ENCODE measurements around the gene CENATAC.
"Not testable (repeated sequence)": the region's sequence is repeated elsewhere in the genome, so short reads cannot be mapped to it uniquely, and the experiment has no call there.

Gene CENATAC

GRCh38 chr11:119025978-119026766, 28.2 kb downstream of the CENATAC start:
- H3K27ac Mint-ChIP-seq, result peak overlapping the region in 1 of 2 donors; percentile 60
- H3K9me3 Mint-ChIP-seq, result no peaks in the 10 kb centered on the region
- ATAC-seq (replicated peaks), result no peak
- DNase-seq, result no peak
- peaks cover 16 to 38% of the 10 kb centered on the region in 2 donors for H3K4me1 Mint-ChIP-seq (ENCODE audit: low read depth in 2 of 2)
- peaks cover 39% of the 10 kb centered on the region for H3K36me3 Mint-ChIP-seq (ENCODE audit: insufficient read depth)
- no peak overlapping the region for H3K4me3 Mint-ChIP-seq
- H3K27me3 Mint-ChIP-seq, result no peaks in the 10 kb centered on the region

DNA sequence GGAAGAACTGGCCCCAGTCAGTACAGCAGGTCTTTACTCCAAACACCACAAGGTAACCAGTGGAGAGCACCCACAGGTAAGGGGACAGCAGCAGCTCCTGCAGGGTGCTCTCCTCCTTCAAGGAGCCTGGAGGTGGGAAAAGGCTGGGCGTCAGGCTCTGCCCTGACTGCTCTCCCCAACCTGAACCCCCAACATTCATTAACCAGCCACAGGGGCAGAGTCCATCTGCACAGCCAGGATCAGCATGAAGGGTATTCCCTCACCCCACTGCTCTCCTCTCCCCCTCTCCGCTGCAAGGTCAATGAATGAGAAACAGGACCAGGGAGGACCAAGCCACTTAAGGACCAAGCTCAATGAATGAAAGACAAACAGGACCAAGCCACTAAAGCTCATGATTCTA, 29.0 kb downstream of the CENATAC start:
- Mint-ChIP-seq H3K4me3 (no peak overlapping the region), H3K27ac (peak overlapping the region in 1 of 2 donors; percentile 49), H3K4me1 (ENCODE audit: low read depth in 2 of 2) (peaks cover 16 to 33% of the 10 kb centered on the region in 2 donors), H3K36me3 (ENCODE audit: insufficient read depth) (peaks cover 34% of the 10 kb centered on the region), H3K27me3 (no peaks in the 10 kb centered on the region), H3K9me3 (no peaks in the 10 kb centered on the region)
- no peak for DNase-seq
- ATAC-seq (replicated peaks), result no peak

DNA sequence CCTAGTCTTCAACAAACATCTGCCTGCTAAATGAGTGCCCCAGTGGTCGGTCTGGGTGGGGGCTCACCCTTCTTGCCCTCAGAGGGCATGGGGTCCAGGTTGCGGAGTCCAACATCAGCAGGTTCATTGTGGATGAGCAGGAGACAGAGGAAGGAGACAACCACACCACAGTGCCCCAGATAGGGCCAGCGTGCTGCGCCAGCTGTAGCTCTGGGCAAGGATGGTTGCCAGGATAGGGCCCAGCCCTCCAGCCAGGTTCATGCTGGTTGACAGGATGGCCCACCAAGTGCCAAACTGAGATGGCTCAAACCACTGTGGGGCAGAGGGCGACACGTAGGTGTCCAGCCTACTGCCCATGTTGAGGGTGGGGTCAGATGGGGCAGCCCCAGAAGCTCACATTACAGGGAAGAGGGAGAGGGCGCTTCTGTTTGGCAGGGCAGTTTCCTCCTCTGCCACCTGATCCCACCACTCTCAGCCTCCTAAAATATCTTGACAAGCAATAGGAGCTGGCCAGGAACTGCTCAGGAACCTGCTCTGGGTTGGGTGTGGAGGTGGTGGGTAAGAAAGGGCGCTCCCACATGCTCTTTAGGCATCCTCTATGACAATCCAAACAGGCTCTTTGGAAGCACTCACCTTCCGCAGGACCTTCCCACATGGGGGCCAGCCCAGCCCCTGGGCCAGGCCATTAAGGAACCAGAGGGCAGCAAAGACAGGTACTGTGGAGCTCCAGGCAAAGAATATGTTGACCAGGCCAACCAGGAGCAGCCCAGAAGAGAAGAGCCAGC, 29.8 kb downstream of the CENATAC start:
- H3K9me3 Mint-ChIP-seq, result no peaks in the 10 kb centered on the region
- no peak for DNase-seq
- H3K36me3 Mint-ChIP-seq (ENCODE audit: insufficient read depth), result peaks cover 26% of the 10 kb centered on the region
- H3K4me3 Mint-ChIP-seq, result peak overlapping the region in 1 of 2 donors; percentile 23
- peaks cover 16 to 33% of the 10 kb centered on the region in 2 donors for H3K4me1 Mint-ChIP-seq (ENCODE audit: low read depth in 2 of 2)
- peak overlapping the region in 1 of 2 donors; percentile 49 for H3K27ac Mint-ChIP-seq
- ATAC-seq (replicated peaks), result no peak
- no peaks in the 10 kb centered on the region for H3K27me3 Mint-ChIP-seq

DNA sequence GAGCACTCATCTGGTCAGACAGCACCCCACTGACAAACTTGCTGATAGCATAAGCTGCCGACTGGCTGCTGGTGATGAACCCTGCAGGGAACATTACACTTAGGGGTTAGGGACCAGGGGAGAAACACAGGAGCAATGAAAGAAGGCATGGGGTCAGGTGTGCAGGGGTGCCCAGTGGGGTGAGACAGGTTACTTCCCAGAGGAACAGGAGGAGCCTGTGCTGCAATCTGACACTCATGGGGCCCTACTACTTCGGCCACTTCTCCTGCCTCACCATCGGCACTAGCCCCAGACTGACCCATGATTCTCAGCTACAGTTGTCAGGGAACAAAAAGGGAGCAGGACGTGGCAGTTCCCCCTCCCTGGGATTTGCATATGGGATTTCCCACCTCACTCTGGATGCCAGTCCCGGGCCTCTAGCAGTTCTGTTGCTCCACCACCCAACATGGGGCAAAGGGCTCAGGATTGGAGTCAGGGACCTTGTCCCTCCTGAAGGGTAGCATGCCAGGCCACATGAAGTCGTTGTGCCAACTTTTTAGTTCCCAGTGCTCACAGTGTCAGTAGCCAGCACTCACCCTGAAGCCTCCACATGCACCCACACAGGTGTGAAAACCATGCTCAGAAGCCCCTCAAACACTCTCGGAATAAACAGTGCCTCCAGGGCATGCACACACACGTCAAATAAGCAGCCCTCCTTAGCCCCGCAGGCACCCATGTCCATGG, 30.6 kb downstream of the CENATAC start:
- DNase-seq, result no peak
- peak overlapping the region; percentile 76 to 81 for H3K27ac Mint-ChIP-seq
- H3K4me3 Mint-ChIP-seq, result no peak overlapping the region
- peaks cover 16 to 29% of the 10 kb centered on the region in 2 donors for H3K4me1 Mint-ChIP-seq (ENCODE audit: low read depth in 2 of 2)
- peaks cover 19% of the 10 kb centered on the region for H3K36me3 Mint-ChIP-seq (ENCODE audit: insufficient read depth)
- no peak for ATAC-seq (replicated peaks)
- H3K27me3 Mint-ChIP-seq, result no peaks in the 10 kb centered on the region
- H3K9me3 Mint-ChIP-seq, result no peaks in the 10 kb centered on the region

DNA sequence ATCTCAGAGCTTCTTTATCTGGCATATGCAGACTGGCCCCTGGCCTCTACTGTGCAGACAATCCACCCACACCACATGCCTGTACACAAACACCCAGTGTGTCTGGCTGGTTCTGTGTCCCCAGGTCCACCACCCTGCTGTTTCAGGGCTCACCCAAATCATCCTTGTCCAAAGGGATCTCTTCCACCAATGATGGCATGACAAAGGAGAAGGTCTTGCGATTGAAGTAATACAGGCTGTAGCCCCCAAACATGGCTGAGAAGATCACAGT, 31.1 kb downstream of the CENATAC start:
- DNase-seq (no peak), ATAC-seq (replicated peaks) (no peak)
- Mint-ChIP-seq H3K9me3 (no peaks in the 10 kb centered on the region), H3K27ac (peak overlapping the region; percentile 76 to 81), H3K4me1 (ENCODE audit: low read depth in 2 of 2) (peaks cover 16 to 27% of the 10 kb centered on the region in 2 donors), H3K27me3 (no peaks in the 10 kb centered on the region), H3K4me3 (peak overlapping the region; percentile 85), H3K36me3 (ENCODE audit: insufficient read depth) (peaks cover 15% of the 10 kb centered on the region)

GRCh38 chr11:119029340-119030028, 31.5 kb downstream of the CENATAC start:
- H3K36me3 Mint-ChIP-seq (ENCODE audit: insufficient read depth), result peaks cover 10% of the 10 kb centered on the region
- ATAC-seq (replicated peaks) (no peak), DNase-seq (no peak)
- H3K9me3 Mint-ChIP-seq, result no peaks in the 10 kb centered on the region
- no peaks in the 10 kb centered on the region for H3K27me3 Mint-ChIP-seq
- peaks cover 16 to 25% of the 10 kb centered on the region in 2 donors for H3K4me1 Mint-ChIP-seq (ENCODE audit: low read depth in 2 of 2)
- H3K27ac Mint-ChIP-seq, result peak overlapping the region; percentile 76 to 81
- peak overlapping the region; percentile 85 for H3K4me3 Mint-ChIP-seq

- Mint-ChIP-seq H3K36me3 (ENCODE audit: insufficient read depth) (peaks cover 8% of the 10 kb centered on the region), H3K27ac (peak overlapping the region; percentile 76 to 81), H3K27me3 (no peaks in the 10 kb centered on the region), H3K9me3 (no peaks in the 10 kb centered on the region), H3K4me3 (peak overlapping the region; percentile 85), H3K4me1 (ENCODE audit: low read depth in 2 of 2) (peaks cover 16 to 20% of the 10 kb centered on the region in 2 donors)
- ATAC-seq (replicated peaks), result no peak
- DNase-seq, result peak in 1 of 3 experiments; percentile 8
Measured at GRCh38 chr11:119030029-119030328, 32.0 kb downstream of the CENATAC start.

GRCh38 chr11:119030329-119031047, 32.5 kb downstream of the CENATAC start, which contains the start of gene SLC37A4:
Gene SLC37A4, minus strand, starts transcription at chr11:119030877.
- peak; percentile 86 for ATAC-seq (replicated peaks)
- Mint-ChIP-seq H3K4me1 (ENCODE audit: low read depth in 2 of 2) (peaks cover 15 to 16% of the 10 kb centered on the region in 2 donors), H3K4me3 (peak within 1 kb of the TSS; percentile 85), H3K9me3 (no peaks in the 10 kb centered on the region), H3K27ac (peak within 1 kb of the TSS; percentile 76 to 81), H3K36me3 (ENCODE audit: insufficient read depth) (peaks cover 5% of the 10 kb centered on the region), H3K27me3 (no peaks in the 10 kb centered on the region)
- peak; percentile 99 to 100 (median 99) for DNase-seq

GRCh38 chr11:119031912-119032280, 34.0 kb downstream of the CENATAC start:
- peak overlapping the region in 1 of 2 donors; percentile 19 for H3K27ac Mint-ChIP-seq
- no peaks in the 10 kb centered on the region for H3K27me3 Mint-ChIP-seq
- DNase-seq (no peak), ATAC-seq (replicated peaks) (no peak)
- peak overlapping the region in 1 of 2 donors; percentile 28 for H3K4me3 Mint-ChIP-seq
- H3K36me3 Mint-ChIP-seq (ENCODE audit: insufficient read depth), result peaks cover 5% of the 10 kb centered on the region
- no peaks in the 10 kb centered on the region for H3K9me3 Mint-ChIP-seq
- H3K4me1 Mint-ChIP-seq (ENCODE audit: low read depth in 2 of 2), result peaks cover 14 to 16% of the 10 kb centered on the region in 2 donors

GRCh38 chr11:119033421-119033820, 35.5 kb downstream of the CENATAC start:
- not testable (repeated sequence) for H3K27me3 Mint-ChIP-seq; H3K36me3 Mint-ChIP-seq (ENCODE audit: insufficient read depth); DNase-seq; H3K27ac Mint-ChIP-seq; H3K9me3 Mint-ChIP-seq; H3K4me3 Mint-ChIP-seq; ATAC-seq (replicated peaks)
- peaks cover 13 to 14% of the 10 kb centered on the region in 2 donors for H3K4me1 Mint-ChIP-seq (ENCODE audit: low read depth in 2 of 2)

DNA sequence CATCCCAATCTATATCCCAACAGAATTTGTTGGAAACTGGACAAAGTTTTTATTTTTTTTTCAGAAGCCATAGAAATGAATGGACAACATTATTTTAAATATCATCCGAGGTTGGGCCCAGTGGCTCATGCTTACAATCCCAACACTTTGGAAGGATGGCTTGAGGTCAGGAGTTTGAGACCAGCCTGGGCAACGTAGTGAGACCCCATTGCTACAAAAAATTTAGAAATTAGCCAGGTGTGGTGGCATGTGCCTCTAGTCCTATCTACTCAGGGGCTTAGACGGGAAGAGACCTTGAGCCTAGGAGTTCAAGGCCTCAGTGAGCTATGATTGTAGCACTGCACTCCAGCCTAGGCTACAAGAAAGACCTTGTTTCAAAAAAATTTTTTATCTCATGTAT, 36.9 kb downstream of the CENATAC start:
- H3K36me3 Mint-ChIP-seq (ENCODE audit: insufficient read depth), result peaks cover 5% of the 10 kb centered on the region
- ATAC-seq (replicated peaks), result no peak
- no peak overlapping the region for H3K27ac Mint-ChIP-seq

DNA sequence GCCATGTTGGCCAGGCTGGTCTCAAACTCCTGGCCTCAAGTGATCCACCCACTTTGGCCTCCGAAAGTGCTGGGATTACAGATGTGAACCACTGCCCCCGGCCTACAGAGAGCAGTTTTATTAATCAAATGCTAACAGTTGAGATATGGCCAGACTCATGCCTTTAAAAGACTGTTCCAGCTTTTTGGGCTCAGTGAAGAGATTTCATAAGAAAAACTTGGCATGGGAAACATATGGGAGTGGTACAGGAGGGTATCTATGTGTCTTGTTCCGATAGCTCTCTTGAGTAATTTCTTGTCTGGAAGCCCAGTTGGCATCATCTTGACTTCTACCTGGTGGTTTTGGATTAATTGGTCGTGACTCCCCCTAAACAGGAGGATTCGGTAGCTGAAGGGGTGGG, 40.9 kb downstream of the CENATAC start:
- H3K9me3 Mint-ChIP-seq, result no peaks in the 10 kb centered on the region
- H3K4me3 Mint-ChIP-seq, result no peak overlapping the region
- peak overlapping the region in 1 of 2 donors; percentile 6 for H3K27ac Mint-ChIP-seq
- H3K36me3 Mint-ChIP-seq (ENCODE audit: insufficient read depth), result no peaks in the 10 kb centered on the region
- H3K27me3 Mint-ChIP-seq, result no peaks in the 10 kb centered on the region
- no peaks in the 10 kb centered on the region for H3K4me1 Mint-ChIP-seq (ENCODE audit: low read depth in 2 of 2)
- DNase-seq (no peak), ATAC-seq (replicated peaks) (no peak)

More for the DNA sequence above, 36.9 kb downstream of the CENATAC start:
- Mint-ChIP-seq H3K9me3 (no peaks in the 10 kb centered on the region), H3K27me3 (no peaks in the 10 kb centered on the region), H3K4me3 (no peak overlapping the region), H3K4me1 (ENCODE audit: low read depth in 2 of 2) (peaks cover 2% of the 10 kb centered on the region in 2 donors)
- DNase-seq, result no peak
